ENCODE measurements around the gene PCDH9.

- no peak for TF ChIP-seq ZNF274 (IDR thresholded peaks at IDR 0.05; ENCODE audit: low read depth, low read length)
- TF ChIP-seq YY1 (IDR thresholded peaks at IDR 0.05; ENCODE audit: insufficient read depth, insufficient read length), result no peak
- no peak for TF ChIP-seq SUZ12 (IDR thresholded peaks at IDR 0.05; ENCODE audit: extremely low read depth, insufficient read depth, insufficient read length)
These were observed 933.3 kb downstream of the PCDH9 start for GRCh38 chr13:66296875-66297274.

Data from NT2/D1 (cell line).